ENCODE results near the gene ZAR1L. TPM values are rescaled to one million over a fixed set of nuclear protein-coding genes. Genes with fewer than 3 reads are reported as not detected.

The ZAR1L gene
- total RNA-seq, 1 experiment from 2014 or later, result not detected

DNA sequence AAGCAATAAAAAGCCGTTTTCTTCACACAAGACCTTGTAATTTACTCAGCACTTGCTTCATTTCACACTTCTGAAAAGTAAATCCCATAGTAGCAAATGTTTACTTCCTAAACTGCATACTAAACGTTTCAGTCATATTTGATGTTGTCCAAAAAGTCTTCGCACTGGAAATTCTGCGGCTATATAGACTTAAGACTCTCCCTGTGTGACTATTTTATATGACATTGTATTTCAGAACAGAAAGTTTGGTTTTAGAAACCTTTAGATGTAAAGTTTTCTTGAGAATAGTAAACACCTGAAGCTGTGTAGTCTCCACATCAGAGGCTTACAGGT lies 29.6 kb downstream of the ZAR1L start:
- POLR2A ChIA-PET, result no interaction called here
- CTCF ChIA-PET, result no interaction called here
- DNase-seq (ENCODE audit: low read depth, low spot score) (no peak), ATAC-seq (no peak)
- TF ChIP-seq POLR2AphosphoS5 (IDR thresholded peaks at IDR 0.05; ENCODE audit: low read depth, low read length), result no peak
- no peak for TF ChIP-seq CTCF (IDR thresholded peaks at IDR 0.05)
- no peak for TF ChIP-seq TCF7L2 (IDR thresholded peaks at IDR 0.05; ENCODE audit: low read depth, low read length)
- TF ChIP-seq SIN3A (IDR thresholded peaks at IDR 0.05; ENCODE audit: borderline replicate concordance, insufficient read depth, low read depth, low read length), result no peak
- TF ChIP-seq, protein P1, sequence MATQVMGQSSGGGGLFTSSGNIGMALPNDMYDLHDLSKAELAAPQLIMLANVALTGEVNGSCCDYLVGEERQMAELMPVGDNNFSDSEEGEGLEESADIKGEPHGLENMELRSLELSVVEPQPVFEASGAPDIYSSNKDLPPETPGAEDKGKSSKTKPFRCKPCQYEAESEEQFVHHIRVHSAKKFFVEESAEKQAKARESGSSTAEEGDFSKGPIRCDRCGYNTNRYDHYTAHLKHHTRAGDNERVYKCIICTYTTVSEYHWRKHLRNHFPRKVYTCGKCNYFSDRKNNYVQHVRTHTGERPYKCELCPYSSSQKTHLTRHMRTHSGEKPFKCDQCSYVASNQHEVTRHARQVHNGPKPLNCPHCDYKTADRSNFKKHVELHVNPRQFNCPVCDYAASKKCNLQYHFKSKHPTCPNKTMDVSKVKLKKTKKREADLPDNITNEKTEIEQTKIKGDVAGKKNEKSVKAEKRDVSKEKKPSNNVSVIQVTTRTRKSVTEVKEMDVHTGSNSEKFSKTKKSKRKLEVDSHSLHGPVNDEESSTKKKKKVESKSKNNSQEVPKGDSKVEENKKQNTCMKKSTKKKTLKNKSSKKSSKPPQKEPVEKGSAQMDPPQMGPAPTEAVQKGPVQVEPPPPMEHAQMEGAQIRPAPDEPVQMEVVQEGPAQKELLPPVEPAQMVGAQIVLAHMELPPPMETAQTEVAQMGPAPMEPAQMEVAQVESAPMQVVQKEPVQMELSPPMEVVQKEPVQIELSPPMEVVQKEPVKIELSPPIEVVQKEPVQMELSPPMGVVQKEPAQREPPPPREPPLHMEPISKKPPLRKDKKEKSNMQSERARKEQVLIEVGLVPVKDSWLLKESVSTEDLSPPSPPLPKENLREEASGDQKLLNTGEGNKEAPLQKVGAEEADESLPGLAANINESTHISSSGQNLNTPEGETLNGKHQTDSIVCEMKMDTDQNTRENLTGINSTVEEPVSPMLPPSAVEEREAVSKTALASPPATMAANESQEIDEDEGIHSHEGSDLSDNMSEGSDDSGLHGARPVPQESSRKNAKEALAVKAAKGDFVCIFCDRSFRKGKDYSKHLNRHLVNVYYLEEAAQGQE (IDR thresholded peaks at IDR 0.05; ENCODE audit: insufficient read depth in 1 of 2, low read depth in 2 of 2, low read length in 1 of 2), result no peak
- BruUV-seq (replicated peaks), result no TSS peak
- H3K27ac ChIP-seq (ENCODE audit: low read length), result no peak overlapping the region
- H3K4me3 ChIP-seq (ENCODE audit: low read depth in 2 of 2, low read length in 2 of 2), result no peak overlapping the region
- H3K4me1 ChIP-seq (ENCODE audit: control insufficient read depth, insufficient read depth, low read length), result peaks cover 11% of the 10 kb centered on the region; the same call in 1 of the 2 replicates
- in situ Hi-C loops (cut with HindIII; ENCODE audit: low pct_unique_long_range_greater_than_20kb, low sequenced_read_pairs) (no loop called here), intact Hi-C loops (cut with micrococcal nuclease; ENCODE audit: unreplicated experiment) (no loop called here)
- H3K27me3 ChIP-seq (ENCODE audit: control insufficient read depth, insufficient read depth, low read length), result no peaks in the 10 kb centered on the region
- no peaks in the 10 kb centered on the region for H3K9me3 ChIP-seq (ENCODE audit: control insufficient read depth, insufficient read depth, low read depth, low read length)
- H3K36me3 ChIP-seq (ENCODE audit: control insufficient read depth, insufficient read depth, low read length), result no peaks in the 10 kb centered on the region

- no TSS peak for BruUV-seq (replicated peaks)
- Histone ChIP-seq H3K27me3 (ENCODE audit: control insufficient read depth, insufficient read depth, low read length) (no peaks in the 10 kb centered on the region), H3K36me3 (ENCODE audit: control insufficient read depth, insufficient read depth, low read length) (no peaks in the 10 kb centered on the region), H3K4me3 (ENCODE audit: low read depth in 2 of 2, low read length in 2 of 2) (no peak overlapping the region), H3K9me3 (ENCODE audit: control insufficient read depth, insufficient read depth, low read depth, low read length) (no peaks in the 10 kb centered on the region), H3K4me1 (ENCODE audit: control insufficient read depth, insufficient read depth, low read length) (peaks cover 11% of the 10 kb centered on the region; the same call in 1 of the 2 replicates), H3K27ac (ENCODE audit: low read length) (no peak overlapping the region)
- intact Hi-C loops (cut with micrococcal nuclease; ENCODE audit: unreplicated experiment), result no loop called here
- ChIA-PET POLR2A (no interaction called here), CTCF (no interaction called here)
- ATAC-seq (no peak), DNase-seq (ENCODE audit: low read depth, low spot score) (no peak)
- in situ Hi-C loops (cut with HindIII; ENCODE audit: low pct_unique_long_range_greater_than_20kb, low sequenced_read_pairs), result no loop called here
- TF ChIP-seq POLR2AphosphoS5 (IDR thresholded peaks at IDR 0.05; ENCODE audit: low read depth, low read length), result no peak
- TF ChIP-seq CTCF (IDR thresholded peaks at IDR 0.05), result no peak
Measured at GRCh38 chr13:32284927-32285632, 30.1 kb downstream of the ZAR1L start.

Data from Panc1 (cell line).